Right kidney (tissue), 1 donor: Measurements from ENCODE around the gene FMN1.

Source experiments
- DNase-seq: peaks from one replicate; pipeline ENCODE4 v3.0.0-alpha.2; 2016

Gene FMN1

GRCh38 chr15:32822739-32823138, 371.8 kb downstream of the FMN1 start:
- no peak for DNase-seq

- no peak for DNase-seq
Measured at GRCh38 chr15:32819448-32819847, 375.1 kb downstream of the FMN1 start.

- peak; percentile 52 for DNase-seq
Measured at GRCh38 chr15:32818758-32819447, 375.6 kb downstream of the FMN1 start.

GRCh38 chr15:32817577-32817976, 376.9 kb downstream of the FMN1 start:
- no peak for DNase-seq

GRCh38 chr15:32807331-32807730, 387.2 kb downstream of the FMN1 start:
- no peak for DNase-seq

- DNase-seq: no peak
Measured at GRCh38 chr15:32803631-32804030, 390.9 kb downstream of the FMN1 start.

GRCh38 chr15:32802286-32802936, 392.1 kb downstream of the FMN1 start:
- no peak for DNase-seq

- DNase-seq: no peak
Measured at GRCh38 chr15:32799936-32800535, 394.5 kb downstream of the FMN1 start.

- no peak for DNase-seq
Measured at GRCh38 chr15:32796856-32797255, 397.7 kb downstream of the FMN1 start.

- no peak for DNase-seq
Measured at GRCh38 chr15:32794973-32795372, 399.5 kb downstream of the FMN1 start.

GRCh38 chr15:32792436-32792835, 402.1 kb downstream of the FMN1 start:
- no peak for DNase-seq

- no peak for DNase-seq
Measured at GRCh38 chr15:32790352-32790999, 404.0 kb downstream of the FMN1 start.

GRCh38 chr15:32787949-32788348, 406.6 kb downstream of the FMN1 start:
- DNase-seq: no peak

GRCh38 chr15:32786906-32787305, 407.6 kb downstream of the FMN1 start:
- no peak for DNase-seq

- no peak for DNase-seq
Measured at GRCh38 chr15:32784581-32784980, 409.9 kb downstream of the FMN1 start.

GRCh38 chr15:32781781-32782180, 412.7 kb downstream of the FMN1 start:
- no peak for DNase-seq

GRCh38 chr15:32778391-32779176, 415.9 kb downstream of the FMN1 start:
- no peak for DNase-seq

GRCh38 chr15:32775103-32775502, 419.4 kb downstream of the FMN1 start:
- DNase-seq: no peak

GRCh38 chr15:32774022-32774421, 420.5 kb downstream of the FMN1 start:
- DNase-seq: no peak

- DNase-seq: no peak
Measured at GRCh38 chr15:32767236-32767635, 427.3 kb downstream of the FMN1 start.

- no peak for DNase-seq
Measured at GRCh38 chr15:32766101-32766500, 428.4 kb downstream of the FMN1 start.

GRCh38 chr15:32765236-32765635, 429.3 kb downstream of the FMN1 start:
- no peak for DNase-seq

- DNase-seq: no peak
Measured at GRCh38 chr15:32763295-32763694, 431.2 kb downstream of the FMN1 start.
